HG03520 (cell line): ENCODE data around the gene ABAT.
"Not testable (repeated sequence)": the region's sequence is repeated elsewhere in the genome, so short reads cannot be mapped to it uniquely, and the experiment has no call there.

Experiments
- ATAC-seq: cut with Tn5 transposase; IDR thresholded peaks from one replicate; pipeline ENCODE4 v1.9.1; 2021; ENCODE audit warnings: mild to moderate bottlenecking, moderate library complexity; ENCODE audit not compliant: unreplicated experiment

ABAT gene

DNA sequence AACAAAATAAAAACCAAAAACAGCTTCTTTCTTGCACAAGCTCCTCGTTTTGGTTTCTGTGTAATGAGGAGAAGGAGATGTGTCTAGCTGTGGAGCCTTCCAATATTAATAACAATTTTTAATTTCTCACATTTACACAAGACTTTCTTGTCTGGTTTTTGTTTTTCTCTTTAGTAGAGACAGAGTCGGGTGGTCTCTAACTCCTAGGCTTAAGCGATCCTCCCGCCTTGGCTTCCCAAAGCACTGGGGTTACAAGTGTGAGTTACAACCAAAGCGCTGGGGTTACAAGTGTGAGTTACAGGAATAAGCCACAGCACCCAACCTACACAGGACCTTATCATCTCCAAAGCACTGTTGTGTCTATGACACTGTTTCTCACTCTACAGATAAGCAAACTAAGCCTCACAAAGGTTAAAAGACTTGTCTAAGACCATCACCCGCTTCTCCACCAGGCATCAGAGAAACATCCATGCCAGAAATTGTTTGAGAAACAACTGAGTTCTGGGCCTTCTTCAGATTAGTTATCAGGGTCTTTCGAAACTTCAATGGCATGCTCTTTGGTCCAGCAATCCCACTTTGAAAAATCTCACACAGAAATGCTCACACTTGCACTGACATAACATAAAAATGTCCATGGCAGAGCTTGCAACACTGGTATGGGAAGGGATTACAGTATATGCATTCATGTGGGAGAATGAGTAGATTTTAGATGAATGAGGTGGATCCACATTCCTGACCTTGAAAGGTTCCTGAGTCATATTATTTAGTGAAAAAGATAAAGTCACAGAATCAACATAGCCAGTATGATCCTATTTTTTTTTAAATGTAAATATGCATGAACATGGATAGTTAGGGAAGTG lies 3.9 kb downstream of the ABAT start:
- no peak for ATAC-seq

GRCh38 chr16:8679151-8679550 lies 4.7 kb downstream of the ABAT start:
- no peak for ATAC-seq

DNA sequence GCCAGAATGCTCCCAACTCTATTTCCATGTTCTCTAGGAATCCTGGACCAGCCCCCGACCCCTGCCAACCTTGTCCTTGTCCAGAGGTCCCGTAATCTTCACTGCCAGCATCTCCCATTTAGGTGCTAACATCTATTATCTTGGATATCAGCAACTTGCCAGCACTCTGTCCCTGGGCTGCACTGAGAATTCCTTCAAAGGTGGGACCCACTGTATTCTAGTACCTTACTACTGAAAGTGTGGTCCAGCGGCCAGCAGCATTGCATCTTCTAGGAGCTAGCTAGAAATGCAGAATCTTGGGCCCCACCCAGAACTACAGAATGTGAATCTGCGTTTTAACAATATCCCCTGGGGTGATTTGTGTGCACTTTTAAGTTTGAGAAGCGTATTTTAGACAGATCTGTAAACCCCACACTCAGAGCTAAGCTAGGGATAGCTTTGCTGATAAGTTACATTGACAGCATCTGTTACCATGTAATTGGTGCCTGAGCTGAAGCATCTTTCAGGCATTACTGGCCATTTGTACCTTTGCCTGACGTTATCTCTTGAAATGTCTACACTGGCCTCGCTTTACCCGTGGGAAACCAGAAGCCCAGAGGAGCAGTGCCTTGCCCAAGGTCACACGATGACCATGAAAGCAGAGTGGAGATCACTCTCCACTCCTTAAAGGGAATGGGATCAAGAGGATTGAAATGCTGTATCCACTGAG lies 8.3 kb downstream of the ABAT start:
- ATAC-seq = no peak

- ATAC-seq = no peak
Observed at GRCh38 chr16:8683640-8684039, 9.2 kb downstream of the ABAT start.

DNA sequence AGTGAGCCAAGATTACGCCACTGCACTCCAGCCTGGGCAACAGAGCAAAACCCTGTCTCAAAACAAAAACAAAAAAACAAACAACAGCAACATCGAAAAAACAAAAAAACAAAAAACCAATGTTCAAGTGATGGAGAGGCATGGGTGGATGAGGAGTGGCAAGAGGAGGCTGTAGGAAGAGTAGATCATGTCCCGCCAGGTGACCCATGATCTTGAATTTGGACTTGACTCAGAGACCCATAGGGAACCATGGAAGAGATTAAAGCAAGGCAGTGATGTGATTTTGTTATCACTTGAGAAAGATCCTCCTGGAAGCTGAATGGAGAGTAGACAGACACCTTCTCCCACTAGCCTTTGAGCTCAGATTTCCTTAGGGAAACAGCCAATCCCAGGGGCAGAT lies 11.2 kb downstream of the ABAT start:
- ATAC-seq = no peak

GRCh38 chr16:8686031-8686621 lies 11.7 kb downstream of the ABAT start:
- ATAC-seq = no peak

DNA sequence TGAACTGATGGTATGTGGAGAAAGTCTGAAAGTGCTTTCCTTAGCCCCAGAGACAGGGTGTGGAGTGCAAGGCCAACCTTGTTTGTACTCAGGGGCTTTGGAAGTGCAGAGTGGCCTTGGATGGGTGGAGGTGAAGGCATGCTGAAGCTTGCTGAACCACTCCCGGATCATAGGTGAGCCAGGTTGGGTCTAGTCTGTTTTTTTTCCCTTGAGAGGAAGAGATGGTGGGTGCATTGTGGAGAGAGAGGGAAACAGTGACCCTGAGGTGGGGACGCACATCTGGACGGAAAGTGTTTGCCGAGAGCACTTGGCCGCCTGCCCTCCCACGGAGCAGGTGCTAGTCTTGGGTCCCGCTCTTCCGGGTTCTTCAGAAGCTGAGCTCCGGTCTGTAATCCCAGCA lies 12.5 kb downstream of the ABAT start:
- ATAC-seq = no peak

DNA sequence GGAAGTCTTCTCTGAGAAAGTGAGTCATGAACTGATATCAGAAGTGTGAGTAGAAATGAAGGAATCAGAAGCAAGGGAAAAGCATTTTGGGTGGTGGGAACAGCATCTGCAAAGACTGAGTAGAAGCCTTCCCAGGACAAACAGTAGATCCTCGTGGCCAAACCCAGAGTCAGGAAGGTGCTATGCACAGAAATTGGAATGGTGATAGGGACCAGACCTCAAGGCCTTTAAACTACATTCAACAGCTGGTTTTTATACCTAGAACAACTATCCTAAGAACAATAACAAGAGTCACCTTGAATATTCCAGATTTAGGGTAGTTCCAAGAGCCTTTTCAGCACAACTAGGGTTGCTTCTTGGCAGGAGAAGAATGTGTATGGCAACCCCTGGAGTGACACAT lies 15.3 kb downstream of the ABAT start:
- ATAC-seq = no peak

DNA sequence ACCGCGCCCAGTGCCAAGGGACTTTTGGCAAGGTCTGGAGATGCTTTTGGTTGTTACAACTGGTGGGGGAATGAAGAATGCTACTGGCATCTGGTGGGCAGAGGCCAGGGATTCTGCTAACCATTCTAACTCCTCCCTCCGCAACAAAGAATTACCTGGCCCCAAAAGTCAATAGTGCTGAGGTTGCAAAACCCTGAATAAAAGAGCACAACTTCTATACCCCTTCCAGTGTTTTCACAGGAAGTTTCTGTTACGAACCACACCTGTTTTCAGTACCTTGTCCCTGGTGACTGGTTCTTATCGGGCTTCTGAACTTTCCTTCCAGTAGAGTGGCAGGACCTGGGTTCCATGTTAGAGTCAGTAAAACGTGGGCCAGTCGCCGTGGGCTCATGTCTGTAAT lies 17.3 kb downstream of the ABAT start:
- ATAC-seq = no peak

DNA sequence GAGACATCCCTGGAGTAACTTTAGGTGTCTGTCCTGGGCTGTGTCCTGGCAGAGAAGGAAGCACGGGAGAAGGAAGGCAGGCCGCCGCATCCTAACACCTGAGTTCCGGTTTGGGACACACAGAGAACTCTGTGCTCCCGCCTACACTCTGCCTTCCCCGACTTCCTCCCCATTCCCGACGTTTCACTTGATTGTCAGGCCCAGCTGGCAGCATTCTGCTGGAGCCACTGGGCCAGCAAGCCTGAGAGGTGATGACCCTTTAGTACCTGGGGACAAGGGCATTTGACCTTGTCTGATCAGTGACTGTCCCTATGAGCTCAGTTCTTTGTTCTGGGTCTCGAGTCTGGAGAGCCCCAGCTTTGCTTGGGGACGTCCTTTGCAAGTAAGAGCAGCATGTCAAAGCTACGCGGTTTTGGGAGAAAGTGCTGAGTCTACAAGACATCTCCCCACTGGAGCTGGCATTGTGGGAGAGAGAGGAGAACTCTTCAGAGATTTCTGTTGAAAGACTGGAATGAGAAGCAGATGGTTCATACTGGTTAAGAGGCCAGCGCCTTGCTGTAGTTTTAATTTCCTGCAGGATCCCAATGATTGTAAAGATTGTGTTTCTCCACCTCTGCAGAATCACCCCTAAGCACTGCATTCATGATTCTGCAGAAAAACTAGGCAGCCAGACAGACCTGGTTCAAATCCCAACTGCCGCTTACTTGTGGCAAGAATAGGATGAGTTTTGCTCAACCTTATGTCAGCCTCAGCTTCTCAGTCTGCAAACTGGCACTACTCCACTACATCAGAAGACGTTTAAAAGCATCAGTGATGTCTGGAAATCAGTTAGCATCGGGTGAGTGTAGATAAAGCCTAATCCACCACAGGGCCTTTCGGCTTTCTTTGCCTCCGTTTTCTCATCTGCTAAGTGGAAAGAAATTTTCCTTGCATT lies 20.6 kb downstream of the ABAT start:
- ATAC-seq = no peak

GRCh38 chr16:8696880-8697279 lies 22.5 kb downstream of the ABAT start:
- no peak for ATAC-seq

GRCh38 chr16:8697965-8698364 lies 23.5 kb downstream of the ABAT start:
- ATAC-seq = no peak

GRCh38 chr16:8703693-8704092 lies 29.3 kb downstream of the ABAT start:
- no peak for ATAC-seq

DNA sequence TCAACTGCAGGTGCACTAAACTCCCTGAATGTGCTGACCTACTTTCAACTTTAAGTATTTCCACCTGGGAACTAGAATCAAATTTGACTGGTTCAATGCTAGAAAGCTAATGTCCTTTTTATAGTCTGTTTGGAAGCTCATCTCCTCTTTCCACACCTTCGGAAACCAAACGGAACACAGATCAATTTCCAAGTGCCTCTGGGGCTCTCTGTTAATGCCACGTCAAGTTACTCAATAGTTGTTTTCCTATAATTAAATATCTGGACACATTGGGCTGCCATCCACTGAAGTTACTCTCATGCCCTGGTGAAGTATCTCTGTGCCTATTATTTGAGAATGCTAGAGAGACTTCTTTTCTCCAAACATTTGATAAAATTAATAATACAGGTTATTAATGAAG lies 29.7 kb downstream of the ABAT start:
- ATAC-seq = no peak

DNA sequence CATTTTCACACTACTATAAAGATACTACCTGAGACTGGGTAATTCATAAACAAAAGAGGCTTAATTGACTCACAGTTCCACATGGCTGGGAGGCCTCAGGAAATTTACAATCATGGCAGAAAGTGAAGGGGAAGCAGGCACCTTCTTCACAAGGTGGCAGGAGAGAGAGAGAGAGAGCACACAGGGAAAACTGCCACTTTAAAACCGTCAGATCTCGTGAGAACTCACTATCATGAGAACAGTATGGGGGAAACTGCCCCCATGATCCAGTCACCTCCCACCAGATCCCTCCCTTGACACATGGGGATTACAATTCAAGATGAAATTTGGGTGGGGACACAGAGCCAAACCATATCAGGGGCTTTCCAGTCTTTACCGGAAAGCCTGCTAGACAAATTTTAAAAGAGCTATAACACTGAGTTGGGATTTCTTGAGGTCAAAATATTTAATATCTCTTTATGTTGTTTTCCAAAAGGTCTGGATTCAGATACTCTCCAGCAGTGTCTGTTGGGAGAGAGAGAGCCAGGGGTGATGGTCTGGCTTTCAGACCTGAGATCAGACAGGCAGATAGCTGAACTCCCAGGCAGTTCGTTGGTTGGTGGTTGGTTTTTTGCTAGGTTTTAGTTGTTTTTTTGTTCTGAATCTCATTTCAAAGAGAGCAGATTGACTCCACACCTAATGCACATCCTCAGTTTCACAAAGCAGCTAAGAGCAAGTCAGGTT lies 30.8 kb downstream of the ABAT start:
- ATAC-seq = not testable (repeated sequence)

- ATAC-seq = no peak
Observed at GRCh38 chr16:8708536-8708935, 34.1 kb downstream of the ABAT start.

DNA sequence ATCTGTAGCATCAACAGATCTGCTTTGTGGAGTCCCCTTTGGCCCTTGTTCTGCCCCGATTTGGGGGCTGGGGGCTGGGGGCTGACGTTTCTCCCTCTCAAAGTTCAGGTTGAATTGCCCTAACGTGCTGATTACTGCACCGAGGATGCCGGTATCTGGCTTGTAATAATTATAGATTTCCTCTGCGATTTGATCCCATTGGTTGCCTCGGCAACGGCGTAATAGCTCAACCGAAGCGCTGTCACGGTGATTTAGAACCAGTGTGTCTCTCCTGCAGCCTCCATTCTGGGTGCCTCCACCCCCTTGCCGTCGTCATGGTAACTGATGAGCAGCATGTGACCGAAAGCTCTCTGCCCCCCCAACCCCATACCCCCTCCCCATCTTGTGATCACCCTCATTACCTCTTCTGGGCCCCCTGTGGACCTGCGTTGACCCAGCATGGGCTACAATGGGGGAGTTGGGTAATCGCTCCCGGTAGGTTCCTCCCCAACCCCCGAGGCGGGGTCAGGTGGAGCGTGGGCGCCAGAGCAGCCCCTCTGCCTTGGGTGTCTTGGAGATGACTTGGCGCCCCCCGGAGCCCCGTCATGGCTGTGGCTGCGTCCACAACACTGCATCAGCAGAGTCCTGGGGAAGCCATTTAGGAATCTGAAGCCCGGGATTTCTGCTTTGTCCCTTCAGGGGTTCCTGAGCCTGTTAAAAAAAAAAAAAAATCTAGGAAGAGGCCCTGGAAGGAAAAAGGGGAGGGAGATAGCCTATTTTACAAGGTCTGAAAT lies 38.4 kb downstream of the ABAT start:
- no peak for ATAC-seq

DNA sequence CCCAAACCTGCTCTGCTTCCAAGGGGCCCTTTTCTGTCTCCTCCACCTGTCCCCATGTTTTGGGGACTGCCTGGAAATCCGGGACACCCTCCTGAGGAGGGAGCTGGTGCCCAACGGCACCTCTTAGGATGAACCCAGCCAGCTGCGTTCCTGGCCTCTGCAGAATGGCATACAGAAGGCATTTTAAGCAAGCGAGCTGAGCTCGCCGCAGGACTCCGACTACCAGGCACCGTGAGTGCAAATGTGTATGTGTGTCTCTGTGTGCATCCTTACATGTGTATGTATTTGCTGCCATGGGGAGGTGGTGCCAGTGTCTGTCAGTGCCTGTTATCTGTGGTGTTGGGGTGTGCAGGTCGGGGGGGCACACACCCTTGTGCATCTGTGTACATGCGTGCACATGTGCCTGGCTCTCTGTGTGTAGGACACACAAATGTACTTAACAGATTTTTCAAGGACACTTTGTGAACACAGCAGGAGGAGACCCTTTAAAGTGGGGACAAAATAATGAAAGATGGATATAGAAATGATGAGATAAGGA lies 39.3 kb downstream of the ABAT start:
- no peak for ATAC-seq

- ATAC-seq = no peak
Observed at GRCh38 chr16:8714174-8714573, 39.8 kb downstream of the ABAT start.
